Caco-2 (cell line): ENCODE measurements around the gene ASB15. TPM values are rescaled to one million over a fixed set of nuclear protein-coding genes. Genes with fewer than 3 reads are reported as not detected.

Source experiments
- BruUV-seq: library from RNA; stranded (reverse); fragments of 400-500 nt; replicated peaks from 2 replicates; lab custom pipeline; 2021; lab: Mats Ljungman, UMichigan
- CTCF ChIA-PET: fragments of 300-600 bp; sonication (Branson Sonifier 250); formaldehyde crosslinking; loops from one replicate; lab custom pipeline; 2022; ENCODE audit warnings: antibody characterized with exemption; lab: Charles Lee
- POLR2A ChIA-PET: fragments of 300-600 bp; sonication (Branson Sonifier 250); formaldehyde crosslinking; loops from one replicate; lab custom pipeline; 2022; ENCODE audit warnings: antibody characterized with exemption; lab: Charles Lee
- DNase-seq, 2 experiments: peaks; one replicate each; pipeline versions ENCODE4 v3.0.0 to v3.0.0-alpha.2; 2020 to 2022
- H3K27me3 ChIP-seq: replicated peaks from 2 replicates; pipeline ENCODE4 v1.6.0; 2011; ENCODE audit warnings: low read length; ENCODE audit not compliant: control insufficient read depth, insufficient read depth
- H3K36me3 ChIP-seq: 2 replicates; pipeline ENCODE4 v1.5.1; 2011; ENCODE audit warnings: low read length; ENCODE audit not compliant: control insufficient read depth, insufficient read depth
- H3K4me1 ChIP-seq: fragments of 250-450 bp; sonication (Bioruptor Pico); 2 replicates; pipeline ENCODE4 v1.5.1; 2020; ENCODE audit warnings: mild to moderate bottlenecking
- H3K4me3 ChIP-seq: 2 replicates; pipeline ENCODE4 v1.5.1; 2011; ENCODE audit warnings: low read depth, mild to moderate bottlenecking, control low read depth, low read length
- H3K9me3 ChIP-seq: fragments of 250-450 bp; sonication (Bioruptor Pico); 2 replicates; pipeline ENCODE4 v1.5.1; 2020; ENCODE audit warnings: mild to moderate bottlenecking, moderate library complexity
- H3K27ac Mint-ChIP-seq: one replicate; pipeline ENCODE4 v1.8.0; 2022; ENCODE audit warnings: mixed read lengths; ENCODE audit not compliant: unreplicated experiment
- H3K27me3 Mint-ChIP-seq: one replicate; pipeline ENCODE4 v1.8.0; 2022; ENCODE audit warnings: mixed read lengths; ENCODE audit not compliant: insufficient read depth, unreplicated experiment
- H3K36me3 Mint-ChIP-seq: one replicate; pipeline ENCODE4 v1.8.0; 2022; ENCODE audit warnings: mild to moderate bottlenecking, mixed read lengths; ENCODE audit not compliant: insufficient read depth, unreplicated experiment
- H3K4me1 Mint-ChIP-seq: one replicate; pipeline ENCODE4 v1.8.0; 2022; ENCODE audit warnings: low read depth, mixed read lengths; ENCODE audit not compliant: unreplicated experiment
- H3K4me3 Mint-ChIP-seq: one replicate; pipeline ENCODE4 v1.8.0; 2022; ENCODE audit warnings: mild to moderate bottlenecking, moderate library complexity, mixed read lengths; ENCODE audit not compliant: unreplicated experiment
- H3K9me3 Mint-ChIP-seq: one replicate; pipeline ENCODE4 v1.8.0; 2022; ENCODE audit warnings: mixed read lengths; ENCODE audit not compliant: unreplicated experiment
- intact Hi-C: fragments of 100-400 bp; cut with micrococcal nuclease; formaldehyde crosslinking; loops from one replicate; pipeline ENCODE4 v1.10.0; 2022; ENCODE audit not compliant: unreplicated experiment
- total RNA-seq: library from RNA; stranded (reverse); gene quantifications from 2 replicates; pipeline ENCODE4 v1.2.3, GENCODE V29; 2022
- TF ChIP-seq, protein P1 (sequence below), 2 experiments: fragments of 200-600 bp in 1 of 2; IDR thresholded peaks; 1 replicate in 1 of 2; 2 replicates in 1 of 2; pipeline versions ENCODE4 v1.5.1 to v1.8.0; 2011 to 2022; ENCODE audit warnings: antibody characterized with exemption in 1 of 2, control low read depth in 1 of 2, inconsistent platforms in 1 of 2, low read depth in 1 of 2, low read length in 1 of 2, mild to moderate bottlenecking in 1 of 2, moderate library complexity in 1 of 2; ENCODE audit not compliant: insufficient read depth in 1 of 2, severe bottlenecking in 1 of 2, unreplicated experiment in 1 of 2

The ASB15 gene
- total RNA-seq, 1 experiment from 2014 or later, result not detected

DNA sequence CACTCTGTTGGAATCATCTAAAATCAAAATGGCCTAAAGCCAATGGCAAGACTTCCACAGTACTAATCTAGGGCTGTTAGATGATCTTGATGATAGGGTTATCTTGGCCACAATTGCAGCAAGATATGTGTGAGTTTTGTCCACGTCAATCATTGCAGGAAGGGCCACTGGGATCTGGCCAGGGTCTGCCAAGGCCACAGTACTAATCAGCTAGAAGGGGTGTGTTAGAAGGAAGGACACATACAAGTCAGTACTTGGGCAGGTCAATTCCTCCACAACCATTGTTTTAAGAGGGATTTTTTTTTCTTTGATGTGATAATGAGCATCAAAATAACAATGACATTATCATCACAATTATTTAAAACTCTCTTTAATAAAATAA, 55.7 kb downstream of the ASB15 start:
- Mint-ChIP-seq H3K36me3 (no peaks in the 10 kb centered on the region), H3K9me3 (no peaks in the 10 kb centered on the region), H3K4me3 (no peak overlapping the region), H3K27me3 (no peaks in the 10 kb centered on the region), H3K27ac (no peak overlapping the region), H3K4me1 (peaks cover 10% of the 10 kb centered on the region)
- H3K4me1 ChIP-seq, result 0 out of 2 replicates have a peak, but pooled peaks cover 6% of the 10 kb centered on the region
- no peaks in the 10 kb centered on the region for H3K9me3 ChIP-seq
- ChIA-PET CTCF (no interaction called here), POLR2A (no interaction called here)
- H3K4me3 ChIP-seq, result no peak overlapping the region
- TF ChIP-seq, protein P1, sequence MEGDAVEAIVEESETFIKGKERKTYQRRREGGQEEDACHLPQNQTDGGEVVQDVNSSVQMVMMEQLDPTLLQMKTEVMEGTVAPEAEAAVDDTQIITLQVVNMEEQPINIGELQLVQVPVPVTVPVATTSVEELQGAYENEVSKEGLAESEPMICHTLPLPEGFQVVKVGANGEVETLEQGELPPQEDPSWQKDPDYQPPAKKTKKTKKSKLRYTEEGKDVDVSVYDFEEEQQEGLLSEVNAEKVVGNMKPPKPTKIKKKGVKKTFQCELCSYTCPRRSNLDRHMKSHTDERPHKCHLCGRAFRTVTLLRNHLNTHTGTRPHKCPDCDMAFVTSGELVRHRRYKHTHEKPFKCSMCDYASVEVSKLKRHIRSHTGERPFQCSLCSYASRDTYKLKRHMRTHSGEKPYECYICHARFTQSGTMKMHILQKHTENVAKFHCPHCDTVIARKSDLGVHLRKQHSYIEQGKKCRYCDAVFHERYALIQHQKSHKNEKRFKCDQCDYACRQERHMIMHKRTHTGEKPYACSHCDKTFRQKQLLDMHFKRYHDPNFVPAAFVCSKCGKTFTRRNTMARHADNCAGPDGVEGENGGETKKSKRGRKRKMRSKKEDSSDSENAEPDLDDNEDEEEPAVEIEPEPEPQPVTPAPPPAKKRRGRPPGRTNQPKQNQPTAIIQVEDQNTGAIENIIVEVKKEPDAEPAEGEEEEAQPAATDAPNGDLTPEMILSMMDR (IDR thresholded peaks at IDR 0.05; ENCODE audit: insufficient read depth in 1 of 2, low read depth in 1 of 2, low read length in 1 of 2, severe bottlenecking in 1 of 2, unreplicated experiment in 1 of 2), result no peak
- H3K27me3 ChIP-seq, result no peaks in the 10 kb centered on the region
- no peak for DNase-seq
- intact Hi-C loops, result no loop called here
- no TSS peak for BruUV-seq
- no peaks in the 10 kb centered on the region for H3K36me3 ChIP-seq

DNA sequence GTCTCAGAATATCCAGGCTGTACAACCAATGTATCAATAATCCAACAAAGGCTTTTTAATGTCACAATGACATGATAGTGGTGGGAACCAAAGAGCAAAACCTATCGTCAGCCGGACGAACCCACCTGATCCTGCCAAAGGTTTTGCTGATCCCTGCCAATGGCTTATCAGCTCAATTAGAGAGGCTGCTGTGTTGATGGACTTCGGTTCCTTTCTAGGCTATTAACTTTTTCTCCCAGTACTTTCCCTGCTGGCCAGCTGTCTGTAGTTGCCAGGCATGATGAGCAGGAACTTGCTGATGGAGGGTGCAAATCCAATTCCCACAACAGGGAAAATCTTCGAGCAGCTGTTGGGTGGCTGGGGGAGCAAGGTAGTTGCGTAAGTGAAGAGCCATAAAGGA, 56.4 kb downstream of the ASB15 start:
- CTCF ChIA-PET, result no interaction called here

DNA sequence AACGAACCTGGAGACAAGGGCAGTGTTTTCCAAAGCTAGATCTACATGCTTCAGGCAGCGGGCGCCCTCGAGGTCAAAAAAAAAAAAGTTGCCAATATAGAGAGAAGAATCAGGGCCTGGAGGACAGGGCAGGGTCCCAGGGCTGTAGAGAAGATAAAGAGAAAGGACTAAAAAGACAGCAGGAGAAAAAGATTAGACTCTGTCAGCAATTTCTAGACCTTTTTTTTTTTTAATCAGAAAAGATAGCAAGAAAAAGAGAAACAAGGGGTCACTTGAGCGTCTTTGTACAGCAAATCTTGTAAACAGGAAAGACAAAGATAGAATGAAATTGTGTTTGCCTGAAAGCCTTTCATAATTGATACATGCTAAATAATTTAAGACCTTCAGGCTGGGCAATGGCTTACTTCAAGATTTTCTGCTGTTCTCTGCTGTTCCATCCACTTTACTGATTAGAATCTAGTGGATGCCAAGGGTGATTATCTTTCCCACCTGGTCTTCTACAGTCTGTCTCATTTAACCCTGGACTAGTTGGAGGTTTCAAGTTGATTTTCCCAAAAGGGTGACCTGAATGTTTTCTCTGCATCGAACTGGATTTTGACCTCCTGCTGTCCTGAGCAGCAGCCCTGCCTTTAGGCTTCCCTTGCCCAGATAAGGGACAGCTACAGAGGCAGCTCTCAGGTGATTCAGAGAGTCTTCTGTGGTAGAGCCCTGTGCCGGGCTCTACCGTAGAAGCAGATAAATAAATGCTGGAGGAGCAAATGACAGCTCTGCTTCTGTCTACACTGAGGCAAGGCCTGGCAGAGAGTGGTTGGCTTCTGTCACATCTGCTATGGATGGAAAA, 59.1 kb downstream of the ASB15 start:
- H3K27me3 ChIP-seq, result no peaks in the 10 kb centered on the region
- POLR2A ChIA-PET, result no interaction called here
- Mint-ChIP-seq H3K4me3 (peak overlapping the region; percentile 0), H3K36me3 (no peaks in the 10 kb centered on the region), H3K9me3 (no peaks in the 10 kb centered on the region), H3K27me3 (no peaks in the 10 kb centered on the region), H3K4me1 (peaks cover 10% of the 10 kb centered on the region), H3K27ac (no peak overlapping the region)
- 0 out of 2 replicates have a peak, but pooled peaks cover 6% of the 10 kb centered on the region for H3K4me1 ChIP-seq
- no peak for DNase-seq
- intact Hi-C loops, result no loop called here
- TF ChIP-seq, protein P1 (IDR thresholded peaks at IDR 0.05; ENCODE audit: insufficient read depth in 1 of 2, low read depth in 1 of 2, low read length in 1 of 2, severe bottlenecking in 1 of 2, unreplicated experiment in 1 of 2), result no peak
- BruUV-seq, result no TSS peak
- H3K4me3 ChIP-seq, result no peak overlapping the region
- H3K36me3 ChIP-seq, result no peaks in the 10 kb centered on the region
- CTCF ChIA-PET, result interaction anchor here (0.6 to 0.7 kb wide), 2 partner anchors 48 to 281 kb away, joined by 3 read pairs; no protein-coding TSS in a partner anchor
- no peaks in the 10 kb centered on the region for H3K9me3 ChIP-seq

More for the DNA sequence above, 56.4 kb downstream of the ASB15 start:
- H3K9me3 Mint-ChIP-seq, result no peaks in the 10 kb centered on the region
- POLR2A ChIA-PET, result no interaction called here
- H3K27ac Mint-ChIP-seq, result no peak overlapping the region
- Histone ChIP-seq H3K4me1 (0 out of 2 replicates have a peak, but pooled peaks cover 6% of the 10 kb centered on the region), H3K4me3 (no peak overlapping the region), H3K27me3 (no peaks in the 10 kb centered on the region), H3K36me3 (no peaks in the 10 kb centered on the region), H3K9me3 (no peaks in the 10 kb centered on the region)
- H3K27me3 Mint-ChIP-seq, result no peaks in the 10 kb centered on the region
- TF ChIP-seq, protein P1 (IDR thresholded peaks at IDR 0.05; ENCODE audit: insufficient read depth in 1 of 2, low read depth in 1 of 2, low read length in 1 of 2, severe bottlenecking in 1 of 2, unreplicated experiment in 1 of 2), result no peak
- no TSS peak for BruUV-seq
- no peak for DNase-seq
- H3K4me1 Mint-ChIP-seq, result peaks cover 10% of the 10 kb centered on the region
- no peaks in the 10 kb centered on the region for H3K36me3 Mint-ChIP-seq
- H3K4me3 Mint-ChIP-seq, result no peak overlapping the region
- intact Hi-C loops, result loop anchor here (2.0 kb wide), 1 partner anchor 17 kb away; no protein-coding TSS in a partner anchor
